Stimulated activated CD4-positive, alpha-beta T cell treated with anti-CD3 and anti-CD28 coated beads, Interleukin-4, amount 100 ng/mL, for 48 hours (primary cell): ENCODE data around the gene CLDN6.
A peak's percentile ranks its signal among the peaks of the same experiment; 100 is the strongest.
"Not testable (repeated sequence)": the region's sequence is repeated elsewhere in the genome, so short reads cannot be mapped to it uniquely, and the experiment has no call there.

Experiments used
- DNase-seq, 2 donors: peaks; one replicate each; pipeline ENCODE4 v3.0.0-alpha.2; 2020; ENCODE audit warnings: low read depth in 2 of 2

The CLDN6 gene

GRCh38 chr16:3017794-3018506 lies at the start of gene CLDN6:
TSS of gene CLDN6 (minus strand) at chr16:3018183. CDS start at chr16:3016021, 2,162 bp downstream.
- no peak for DNase-seq

GRCh38 chr16:3066440-3066748 lies 48.4 kb upstream of the CLDN6 start:
- DNase-seq: no peak

- DNase-seq: no peak
Observed at GRCh38 chr16:3065742-3066439, 47.9 kb upstream of the CLDN6 start.

- DNase-seq: peak; percentile 56 to 74
Observed at GRCh38 chr16:3065069-3065741, 47.2 kb upstream of the CLDN6 start, which contains the start of gene IL32. TSS of gene IL32 (plus strand) at chr16:3065640. CDS start at chr16:3065812, 172 bp downstream.

GRCh38 chr16:3063625-3064386 lies 45.8 kb upstream of the CLDN6 start:
- DNase-seq: no peak

- DNase-seq: no peak
Observed at GRCh38 chr16:3062553-3062952, 44.6 kb upstream of the CLDN6 start.

GRCh38 chr16:3060339-3061127 lies 42.5 kb upstream of the CLDN6 start:
- DNase-seq: no peak

GRCh38 chr16:3059723-3060242 lies 41.8 kb upstream of the CLDN6 start:
- no peak for DNase-seq

GRCh38 chr16:3059041-3059722 lies 41.2 kb upstream of the CLDN6 start:
- DNase-seq: peak; percentile 83 to 84

GRCh38 chr16:3058139-3059030 lies 40.4 kb upstream of the CLDN6 start:
- DNase-seq: no peak

GRCh38 chr16:3057181-3058138 lies 39.5 kb upstream of the CLDN6 start:
- DNase-seq: no peak

- no peak for DNase-seq
Observed at GRCh38 chr16:3056336-3057180, 38.6 kb upstream of the CLDN6 start.

GRCh38 chr16:3055734-3056115 lies 37.7 kb upstream of the CLDN6 start:
- DNase-seq: not testable (repeated sequence)

GRCh38 chr16:3054965-3055733 lies 37.2 kb upstream of the CLDN6 start:
- DNase-seq: no peak

- not testable (repeated sequence) for DNase-seq
Observed at GRCh38 chr16:3053330-3053710, 35.3 kb upstream of the CLDN6 start.

GRCh38 chr16:3052571-3053329 lies 34.8 kb upstream of the CLDN6 start:
- DNase-seq: not testable (repeated sequence)
